CD4-positive, alpha-beta T cell treated with Interleukin-4 for 4 hours (primary cell): ENCODE measurements around the gene TEX2.

Experiments
- DNase-seq: peaks from one replicate; pipeline ENCODE4 v3.0.0-alpha.2; 2020

Gene TEX2

GRCh38 chr17:64269687-64270649 lies 6.9 kb upstream of the TEX2 start:
- DNase-seq, result no peak

DNA sequence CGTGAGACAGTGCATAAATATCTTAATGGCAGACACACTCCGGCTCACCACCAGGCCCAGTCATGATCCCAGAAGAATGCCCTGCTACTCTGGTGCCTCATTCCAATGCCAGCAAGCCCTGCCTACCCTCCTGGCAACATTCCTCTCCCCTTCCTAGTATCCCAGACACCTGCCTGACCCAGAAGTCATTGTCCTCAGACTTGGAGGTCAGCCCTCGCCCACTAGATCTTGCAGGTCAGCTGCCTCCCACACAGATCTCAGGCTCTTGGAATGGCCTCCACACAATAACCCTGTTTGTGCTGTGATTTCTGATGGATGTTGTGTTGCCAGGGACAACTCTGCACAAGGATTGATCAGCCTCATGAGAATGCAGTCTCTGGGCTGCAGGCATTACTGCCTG lies 1.8 kb upstream of the TEX2 start:
- no peak for DNase-seq

DNA sequence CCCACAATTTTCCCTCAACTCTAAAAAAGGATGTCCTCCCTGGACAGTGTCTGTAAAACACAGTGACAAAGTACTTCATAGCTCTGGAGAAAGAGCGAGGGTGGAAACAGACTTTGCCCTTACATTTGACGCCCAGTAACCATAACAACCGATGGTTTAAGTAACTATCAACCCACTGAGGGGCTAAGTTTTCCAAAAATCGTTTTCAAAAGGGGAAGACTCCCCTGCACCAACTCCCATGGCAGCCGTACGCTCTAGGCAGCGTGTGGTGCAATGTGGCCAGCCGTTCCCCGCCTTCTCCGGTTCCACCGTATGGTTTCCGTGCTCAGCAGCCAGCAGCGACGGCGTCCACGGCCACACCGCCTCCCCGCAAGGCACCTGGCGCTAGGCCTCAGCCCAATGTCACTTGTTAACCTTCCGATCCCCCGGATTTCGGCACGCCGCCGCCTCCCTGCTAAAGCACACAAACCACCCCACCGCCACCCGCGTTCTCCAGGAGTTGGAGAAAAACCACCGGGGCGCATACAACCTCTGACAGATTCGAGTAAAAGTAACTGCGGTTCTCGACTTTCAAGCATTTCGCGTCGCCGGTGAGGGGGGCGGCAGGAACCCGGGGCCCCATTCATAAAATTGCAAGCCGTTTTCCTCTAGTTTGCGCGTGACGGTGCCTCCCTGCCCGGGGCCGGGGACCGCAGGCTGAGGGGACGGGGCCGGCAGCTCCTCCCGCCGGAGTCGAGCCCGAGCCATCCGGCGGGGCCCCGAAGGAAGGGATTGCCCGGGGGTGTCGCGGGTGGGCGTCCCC lies 661 bp downstream of the TEX2 start:
- DNase-seq, result peak; percentile 53

DNA sequence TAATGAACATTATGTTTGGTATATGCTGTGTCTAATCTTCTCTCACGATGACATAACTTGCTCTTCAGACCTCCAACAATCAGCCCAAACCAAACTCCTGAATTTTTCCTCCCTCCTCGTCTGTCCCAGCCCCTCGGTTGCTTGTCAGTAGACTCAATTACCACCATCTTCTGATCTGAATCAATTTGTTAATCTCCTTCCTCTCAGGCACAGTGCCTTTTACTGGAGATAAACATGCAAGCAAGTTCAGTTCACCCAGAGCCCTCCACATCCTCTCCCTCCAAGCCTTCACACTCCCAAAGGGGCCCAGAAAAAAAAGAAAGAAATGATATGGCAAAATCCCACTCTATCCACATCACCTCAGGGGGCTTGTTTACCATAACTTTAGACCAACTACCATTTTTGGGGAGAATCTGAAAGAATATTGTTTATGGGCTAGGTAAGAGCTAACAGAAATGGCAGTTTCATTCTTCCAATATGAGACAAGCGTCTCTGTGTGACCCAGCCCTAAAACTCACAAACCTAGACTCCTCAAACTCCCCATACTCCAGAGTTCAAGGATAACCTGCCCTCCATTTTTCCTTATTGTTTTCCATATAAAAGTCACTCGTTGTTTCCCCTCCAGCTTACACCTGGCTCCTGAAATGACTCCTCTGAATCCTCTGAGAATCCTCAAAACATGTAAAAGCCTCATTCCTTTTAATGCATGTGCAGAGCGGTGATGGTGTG lies 1.5 kb downstream of the TEX2 start:
- DNase-seq, result no peak

DNA sequence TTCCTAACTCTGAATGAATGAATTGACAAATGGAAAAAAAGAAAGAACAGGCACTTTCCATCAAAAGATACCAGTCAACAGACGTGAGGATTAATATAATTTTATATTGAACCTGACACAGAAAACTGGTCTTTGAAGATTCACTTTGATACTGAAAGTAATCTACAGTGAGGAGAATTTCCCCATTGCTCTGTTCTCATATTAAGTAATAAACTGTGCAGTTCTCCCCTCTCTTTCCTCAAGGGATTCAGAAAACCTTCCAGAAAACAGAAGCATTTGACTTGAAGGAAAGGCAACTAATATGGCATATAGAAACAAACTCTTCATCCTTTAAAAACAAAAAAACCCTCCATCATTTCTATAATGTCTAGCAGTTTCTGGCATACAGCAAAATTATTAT lies 2.2 kb downstream of the TEX2 start:
- no peak for DNase-seq

- no peak for DNase-seq
Observed at GRCh38 chr17:64259922-64260321, 3.1 kb downstream of the TEX2 start.

DNA sequence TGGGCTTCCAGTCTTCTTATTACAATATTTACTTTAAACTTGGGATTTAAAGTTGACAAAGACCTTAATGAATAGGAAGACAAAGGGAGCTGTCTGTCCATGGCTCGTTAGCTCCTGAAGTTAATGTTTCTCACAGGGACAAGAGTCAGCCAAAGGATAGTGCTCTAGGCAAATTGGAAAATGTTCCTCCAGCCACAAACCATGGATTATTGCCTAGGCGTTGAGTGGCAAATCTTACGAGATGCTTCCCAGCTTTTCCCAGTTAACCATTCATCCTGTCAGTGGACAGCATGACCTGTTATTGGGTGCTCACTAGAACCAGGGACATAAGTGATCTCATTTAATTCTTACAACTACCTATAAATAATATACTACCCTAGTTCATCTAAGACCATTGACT lies 3.6 kb downstream of the TEX2 start:
- no peak for DNase-seq

DNA sequence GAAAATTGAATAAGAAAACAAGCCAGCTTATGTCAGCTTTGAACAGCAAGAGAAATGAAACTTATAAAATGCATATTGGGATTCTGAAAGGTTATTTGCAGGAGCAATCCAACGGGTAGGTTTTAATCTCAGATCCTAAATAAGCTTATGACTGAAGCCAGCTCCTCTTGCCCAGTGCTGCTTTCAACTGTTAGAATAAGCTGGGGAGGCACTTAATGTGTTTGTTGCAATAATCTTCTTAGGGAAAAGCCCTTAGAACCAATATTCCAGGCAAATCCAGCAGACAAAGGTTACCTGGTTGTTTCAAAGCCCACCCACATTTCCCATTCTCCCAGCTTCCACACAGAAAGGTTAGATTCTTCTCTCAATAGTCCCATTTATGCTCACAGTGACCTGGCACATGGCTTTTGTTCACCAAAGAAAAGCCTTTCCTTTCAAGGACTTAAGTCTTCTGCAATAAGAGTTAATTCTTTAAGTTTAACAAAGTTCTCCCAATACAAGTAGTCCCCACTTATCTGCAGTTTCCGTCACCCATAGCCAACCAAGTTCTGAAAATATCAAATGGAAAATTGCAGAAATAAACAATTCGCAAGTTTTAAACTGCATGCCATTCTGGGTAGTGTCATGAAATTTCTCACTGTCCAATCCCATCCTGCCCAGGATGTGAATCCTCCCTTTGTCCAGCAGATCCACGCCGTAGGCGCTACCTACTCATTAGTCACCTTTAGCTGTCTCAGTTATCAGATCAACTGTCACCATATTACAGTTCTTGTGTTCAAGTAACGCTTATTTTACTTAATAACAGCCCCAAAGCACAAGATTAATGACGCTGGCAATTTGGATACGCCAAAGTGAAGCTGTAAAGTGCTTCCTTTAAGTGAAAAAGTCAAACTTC lies 5.9 kb downstream of the TEX2 start:
- DNase-seq, result no peak

DNA sequence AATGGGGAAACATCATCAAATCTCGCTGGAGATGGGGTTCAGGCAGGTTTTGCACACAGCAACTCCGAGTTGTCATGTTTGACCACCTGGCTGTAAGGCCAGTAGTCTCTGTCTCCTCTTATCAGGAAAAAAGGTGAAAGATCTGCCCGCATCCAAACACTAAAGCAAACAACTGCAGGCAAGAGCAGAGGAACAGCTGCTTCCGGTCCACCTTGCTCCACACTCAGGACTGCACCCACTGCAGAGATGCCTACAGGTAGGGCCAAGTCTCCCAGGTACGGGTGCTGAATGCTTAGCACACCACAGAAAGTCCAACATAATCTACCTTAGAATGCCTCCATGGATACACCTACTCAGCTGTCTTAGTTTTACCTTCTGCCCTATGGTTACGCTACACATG lies 7.3 kb downstream of the TEX2 start:
- DNase-seq, result no peak

DNA sequence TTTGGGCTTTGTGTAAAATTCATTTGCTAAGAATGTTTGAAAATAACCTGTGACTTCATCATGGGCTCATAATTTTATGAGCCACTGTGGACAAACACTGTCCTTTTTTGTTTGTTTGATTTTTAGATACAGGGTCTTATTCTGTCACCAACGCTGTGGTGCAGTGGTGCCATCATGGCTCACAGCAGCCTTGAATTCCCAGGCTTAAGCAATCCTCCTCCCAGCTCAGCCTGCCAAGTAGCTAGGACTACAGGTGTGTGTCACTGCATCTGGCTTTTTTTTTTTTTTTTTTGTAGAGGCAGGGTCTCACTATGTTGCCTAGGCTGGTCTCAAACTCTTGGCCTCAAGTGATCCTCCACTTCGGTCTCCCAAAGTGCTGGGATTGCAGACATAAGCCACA lies 8.3 kb downstream of the TEX2 start:
- DNase-seq, result no peak

DNA sequence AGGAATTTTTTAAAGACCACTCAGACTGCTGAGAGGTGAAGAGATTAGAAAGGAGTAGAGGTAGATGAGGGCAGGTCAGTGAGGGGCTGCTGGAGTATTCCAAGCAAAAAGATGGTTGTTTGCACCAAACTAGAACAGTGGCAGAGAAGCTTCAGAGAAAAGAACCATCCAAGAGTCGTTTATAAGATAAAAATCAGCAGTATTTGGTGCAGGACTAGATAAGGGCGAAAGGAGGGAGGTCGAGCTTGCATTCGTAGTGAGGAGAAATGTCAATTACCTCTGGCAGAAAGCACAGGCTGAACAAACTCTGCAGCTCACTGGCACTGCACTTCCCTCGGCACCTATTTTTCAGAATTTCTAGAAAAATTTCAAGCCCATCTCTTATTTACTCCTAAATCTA lies 9.6 kb downstream of the TEX2 start:
- no peak for DNase-seq

DNA sequence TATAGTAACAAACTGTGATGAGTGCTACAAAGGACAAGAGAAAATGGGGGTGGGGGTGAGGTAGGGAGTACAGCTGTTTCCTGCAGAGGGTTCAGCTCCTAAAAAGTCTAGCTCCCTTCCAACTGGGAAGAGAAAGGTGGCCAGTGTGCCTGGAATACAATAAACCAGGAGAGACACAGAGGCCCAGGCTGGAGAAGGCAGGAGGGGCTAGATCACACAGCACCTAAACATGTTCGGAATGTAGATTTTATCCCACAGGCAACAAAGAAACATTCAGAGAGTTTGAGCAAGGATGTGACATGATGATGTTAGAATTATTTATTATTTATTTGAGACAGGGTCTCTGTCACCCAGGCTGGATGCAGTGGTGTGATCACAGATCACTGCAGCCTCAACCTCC lies 10.2 kb downstream of the TEX2 start:
- no peak for DNase-seq

DNA sequence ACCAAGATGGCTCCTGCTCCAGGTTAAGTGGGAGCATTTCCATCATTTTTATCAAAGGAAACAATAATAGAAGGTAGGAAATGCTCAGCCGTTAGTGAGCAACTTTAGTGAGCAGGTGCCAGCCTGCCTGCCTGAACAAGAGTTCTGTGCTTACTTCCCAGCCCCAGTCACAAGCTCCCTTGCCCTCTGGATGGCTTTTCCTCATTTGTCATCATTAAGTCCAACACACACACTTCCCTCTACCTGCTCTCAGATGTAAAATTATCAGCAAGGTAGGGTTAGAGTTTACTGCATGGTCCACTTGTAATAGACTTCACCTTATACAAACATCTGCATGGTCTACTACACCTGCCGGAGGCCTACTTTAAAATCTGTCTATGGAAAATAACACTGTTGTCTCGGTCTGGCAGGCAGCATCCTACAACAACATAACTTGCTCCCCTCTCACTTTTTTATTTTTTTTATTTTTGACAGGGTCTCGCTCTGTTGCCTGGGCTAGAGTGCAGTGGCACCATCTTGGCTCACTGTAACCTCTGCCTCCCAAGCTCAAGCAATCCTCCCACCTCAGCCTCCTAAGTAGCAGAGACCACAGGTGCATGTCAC lies 12.7 kb downstream of the TEX2 start:
- no peak for DNase-seq

DNA sequence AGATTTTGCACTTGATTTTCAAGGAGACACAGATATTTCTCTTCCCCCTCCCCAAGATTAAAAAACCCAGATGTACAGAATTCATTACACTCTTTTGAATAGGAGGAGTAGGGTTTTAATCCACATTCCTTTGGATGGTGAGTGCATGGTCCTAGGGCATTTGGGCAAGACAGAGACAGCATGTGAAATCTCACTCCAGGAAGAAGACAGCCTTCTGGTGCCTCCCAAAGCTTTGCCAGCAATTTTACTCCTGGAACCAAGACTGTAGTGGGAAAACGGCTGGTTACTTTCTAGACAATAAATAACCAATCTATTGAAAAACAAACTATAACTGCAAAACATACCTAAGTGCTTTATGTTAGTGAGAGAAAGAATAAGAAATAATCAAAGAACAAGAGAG lies 15.2 kb downstream of the TEX2 start:
- no peak for DNase-seq

GRCh38 chr17:64245218-64246145 lies 17.6 kb downstream of the TEX2 start:
- no peak for DNase-seq

- DNase-seq, result no peak
Observed at GRCh38 chr17:64244165-64244564, 18.9 kb downstream of the TEX2 start.

DNA sequence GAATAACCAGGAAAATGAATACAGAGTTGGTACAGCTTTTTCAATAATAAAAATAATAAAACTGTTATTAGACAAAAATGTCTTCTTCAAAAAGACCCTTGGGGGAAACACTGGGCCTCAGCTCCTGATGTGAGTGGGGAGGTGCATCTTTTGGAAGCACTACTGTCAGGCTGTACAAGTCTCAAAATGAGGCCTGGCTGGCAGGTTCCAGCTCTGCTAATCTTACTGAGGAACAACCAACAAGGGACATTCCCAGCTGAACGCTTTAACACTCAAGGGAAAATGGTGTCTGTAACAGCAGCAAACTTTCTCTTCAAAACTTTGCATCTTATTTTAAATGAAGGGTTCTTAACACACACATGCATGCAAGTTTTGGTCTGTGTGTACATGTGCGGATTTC lies 19.7 kb downstream of the TEX2 start:
- DNase-seq, result no peak

GRCh38 chr17:64242633-64243032 lies 20.4 kb downstream of the TEX2 start:
- DNase-seq, result no peak

- no peak for DNase-seq
Observed at GRCh38 chr17:64240741-64241347, 22.2 kb downstream of the TEX2 start.

GRCh38 chr17:64240261-64240740 lies 22.8 kb downstream of the TEX2 start:
- no peak for DNase-seq
